Right ventricle myocardium inferior (tissue), 1 donor: ENCODE measurements around the gene MBLAC2. TPM values are rescaled to one million over a fixed set of nuclear protein-coding genes. Genes with fewer than 3 reads are reported as not detected.
A peak's percentile ranks its signal among the peaks of the same experiment; 100 is the strongest.

Experiments
- ATAC-seq: fragments of 200-7000 bp; cut with Tn5 transposase; one replicate; pipeline ENCODE4 v1.9.1; 2020; ENCODE audit warnings: mild to moderate bottlenecking, moderate library complexity
- DNase-seq: peaks from one replicate; pipeline ENCODE4 v3.0.0; 2021; ENCODE audit errors: missing footprints
- intact Hi-C: fragments of 100-400 bp; cut with DNase I; formaldehyde crosslinking; loops from one replicate; pipeline ENCODE4 v1.11.0; 2022
- total RNA-seq: library from RNA; stranded (reverse); fragmentation: NEBNext Ultra II Directional; extraction: Animal tissue kit (Norgen Biotek cat#: 25700); gene quantifications from one replicate; pipeline ENCODE4 v1.2.1, GENCODE V29; 2021
- donor health status: DM: no; HTN: yes; CAD: no; lungs with severe emphysema.

Gene MBLAC2
- total RNA-seq, 1 donor from 2014 or later = 4.0 TPM

DNA sequence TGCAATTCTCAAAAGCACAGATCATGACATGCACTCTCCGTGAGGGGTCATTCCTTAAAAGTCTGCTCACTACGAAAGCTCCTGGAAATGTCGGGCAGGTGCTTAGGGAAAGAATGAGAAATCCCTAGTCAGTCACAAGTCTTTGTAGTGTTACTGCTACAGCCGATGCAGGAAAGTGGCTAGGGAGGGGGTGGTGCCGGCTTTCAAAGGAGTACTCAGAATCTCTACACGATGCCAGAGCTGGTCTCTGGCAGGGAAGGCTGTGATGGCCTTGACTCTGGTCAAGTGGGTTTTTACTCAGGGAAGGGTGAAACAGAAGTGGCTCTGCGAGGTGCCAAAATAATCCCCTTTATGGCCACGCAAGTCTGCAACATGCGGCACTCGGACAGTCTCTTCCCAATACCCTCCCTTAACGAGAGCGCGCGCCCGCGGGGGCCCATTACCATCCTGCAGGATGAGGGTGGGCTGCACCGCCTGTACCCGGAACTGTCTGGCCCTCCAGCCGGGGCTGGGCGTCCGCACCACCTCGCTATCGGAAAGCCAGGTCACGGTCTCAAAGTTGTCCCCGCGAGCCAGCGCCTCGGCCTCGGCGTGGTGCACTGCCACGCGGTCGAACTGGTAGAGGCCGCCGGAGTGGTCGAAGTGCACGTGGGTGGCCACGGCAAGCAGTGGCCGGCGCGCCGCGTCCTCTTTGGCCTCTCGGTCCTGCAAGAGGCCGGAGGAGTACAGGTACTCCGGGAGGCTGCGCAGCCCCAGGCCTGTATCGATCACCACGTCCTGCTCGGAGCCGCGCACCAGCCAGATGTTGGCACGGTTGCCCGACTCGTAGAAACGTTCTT, 956 bp downstream of the MBLAC2 start:
- intact Hi-C loops = loop anchor here (2.0 kb wide), 2 partner anchors 55 to 65 kb away; partner anchors contain the start of genes CETN3 and LYSMD3

DNA sequence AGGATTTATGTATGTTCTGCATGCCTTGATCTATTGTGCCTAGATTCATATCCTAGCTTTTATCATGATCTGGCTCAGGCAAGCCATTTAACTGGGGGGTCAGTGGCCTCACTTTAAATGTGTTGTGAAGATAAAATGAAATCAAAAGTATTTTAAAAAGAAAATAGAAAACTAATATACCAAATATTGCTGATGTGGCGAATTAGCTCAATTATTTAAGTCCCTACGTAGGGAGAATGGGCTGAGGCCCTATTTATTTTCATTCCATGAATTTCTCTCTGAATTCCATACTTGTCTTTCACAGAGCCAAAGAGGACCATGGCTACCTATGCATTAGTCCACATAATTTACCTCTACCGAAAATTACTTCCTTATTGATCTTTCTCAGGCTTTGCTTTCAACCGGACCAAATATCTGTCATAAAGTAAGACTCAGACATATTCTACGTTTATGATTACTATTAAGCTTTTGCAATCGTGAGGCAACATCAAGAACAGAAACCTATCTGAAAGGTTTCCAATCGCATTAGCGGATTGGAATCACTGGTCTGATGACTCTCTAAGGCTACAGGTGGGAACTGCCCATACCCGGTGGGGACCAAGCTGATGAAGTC, 1.7 kb downstream of the MBLAC2 start:
- no peak for ATAC-seq
- intact Hi-C loops = no loop called here
- DNase-seq = no peak

More for the DNA sequence above, 956 bp downstream of the MBLAC2 start:
- ATAC-seq (peak; percentile 35), DNase-seq (no peak)

DNA sequence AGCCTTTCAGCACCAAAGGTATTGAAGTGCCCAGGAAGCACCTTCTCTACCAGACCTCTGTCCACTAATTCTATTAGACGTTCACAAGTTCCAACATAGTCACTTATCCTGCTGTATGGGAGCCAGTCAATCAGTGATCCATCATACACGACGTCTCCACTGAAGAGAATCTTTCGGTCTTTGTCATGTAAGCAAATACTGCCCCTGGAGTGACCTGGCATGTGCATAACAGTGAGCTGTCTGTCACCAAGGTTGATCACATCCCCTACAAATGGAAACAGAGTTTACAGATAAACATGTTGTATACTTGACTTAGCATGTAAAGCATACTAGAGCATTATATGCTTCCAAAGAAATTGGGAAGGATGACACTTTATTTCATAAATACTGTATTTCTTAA, 13.3 kb downstream of the MBLAC2 start:
- DNase-seq (no peak), ATAC-seq (no peak)
- intact Hi-C loops = no loop called here

DNA sequence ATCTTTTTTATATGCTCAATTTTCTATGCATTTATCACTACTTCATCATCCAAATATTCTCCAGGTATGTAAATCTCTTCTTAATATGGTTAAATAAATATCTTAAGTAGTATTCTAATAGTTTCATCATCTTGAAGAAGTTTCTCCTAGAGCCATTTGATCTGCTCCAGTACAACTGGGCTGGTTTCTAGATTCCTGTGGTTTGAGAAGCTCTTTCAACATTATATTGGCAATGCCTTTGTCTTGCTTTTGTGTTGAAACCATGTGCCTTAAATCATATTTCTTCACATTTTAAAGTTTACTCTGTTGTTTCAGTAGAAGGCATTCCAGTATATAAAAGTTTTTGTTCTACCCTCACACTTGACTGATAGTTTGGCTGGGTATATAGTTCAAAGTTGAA, 27.6 kb downstream of the MBLAC2 start:
- DNase-seq = no peak
- intact Hi-C loops = no loop called here
- no peak for ATAC-seq

DNA sequence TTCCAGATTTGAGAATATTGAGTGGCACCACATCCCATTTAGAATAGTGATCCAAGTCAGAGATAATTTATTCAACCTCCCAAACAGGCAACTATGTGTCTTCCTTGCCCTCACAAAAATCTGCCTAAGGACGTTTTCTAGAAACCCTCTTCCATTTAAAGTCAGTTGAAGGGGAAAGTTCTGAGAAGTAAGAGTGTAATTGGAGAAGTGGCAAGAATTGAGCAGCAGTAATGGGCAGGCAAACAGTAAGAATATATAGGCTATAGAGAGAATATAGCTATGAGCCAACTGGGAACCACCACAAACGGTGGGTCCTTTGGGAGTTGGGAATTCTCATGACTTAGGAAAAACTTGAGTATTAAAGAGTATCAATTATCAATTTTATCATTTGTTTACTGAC, 33.9 kb downstream of the MBLAC2 start:
- no peak for ATAC-seq
- DNase-seq = no peak
- intact Hi-C loops = loop anchor here (1.0 kb wide), 1 partner anchor 89 kb away; the partner anchor contains the start of gene LYSMD3

DNA sequence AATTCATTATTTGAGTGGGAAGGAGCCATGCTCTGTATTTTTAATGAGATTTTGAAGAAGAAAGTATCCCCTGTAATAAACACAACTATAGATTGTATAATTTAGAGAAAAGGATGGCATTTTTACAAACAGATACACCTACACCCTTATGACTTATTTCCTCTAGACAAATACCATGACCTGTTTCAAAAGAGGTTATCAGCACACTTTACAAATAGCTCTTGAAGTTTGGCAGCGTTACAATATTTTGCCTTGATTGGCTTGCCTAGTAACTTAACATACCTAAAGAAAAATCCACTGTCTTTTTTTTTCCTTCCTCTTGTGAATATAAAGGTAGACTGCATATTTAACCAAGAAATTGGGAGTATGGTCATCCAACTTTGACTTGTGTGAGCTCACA, 36.5 kb downstream of the MBLAC2 start:
- ATAC-seq = no peak

DNA sequence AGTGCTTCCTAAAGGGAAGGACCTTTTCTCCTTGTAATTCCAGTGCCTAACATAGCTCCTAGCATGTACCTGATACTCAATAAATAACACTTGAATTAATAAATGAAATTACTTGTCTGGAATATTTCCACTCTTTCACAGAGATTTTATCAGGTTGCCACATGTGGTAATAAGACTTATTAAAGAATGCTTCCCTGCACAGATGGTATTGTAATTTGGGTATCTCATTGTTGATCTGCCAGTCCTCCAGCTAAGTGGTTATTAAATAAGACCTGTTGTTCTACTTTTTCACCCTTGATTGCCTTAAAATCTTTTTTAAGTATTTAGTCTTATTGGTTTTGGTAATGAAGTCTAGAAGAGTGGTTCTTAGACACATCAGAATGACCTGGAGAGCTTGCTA, 36.9 kb downstream of the MBLAC2 start:
- no peak for ATAC-seq
- intact Hi-C loops = loop anchor here (10.0 kb wide), 1 partner anchor 167 kb away; no protein-coding TSS in a partner anchor
- no peak for DNase-seq

More for the DNA sequence above, 36.5 kb downstream of the MBLAC2 start:
- no peak for DNase-seq
- intact Hi-C loops = loop anchor here (10.0 kb wide), 1 partner anchor 167 kb away; no protein-coding TSS in a partner anchor

DNA sequence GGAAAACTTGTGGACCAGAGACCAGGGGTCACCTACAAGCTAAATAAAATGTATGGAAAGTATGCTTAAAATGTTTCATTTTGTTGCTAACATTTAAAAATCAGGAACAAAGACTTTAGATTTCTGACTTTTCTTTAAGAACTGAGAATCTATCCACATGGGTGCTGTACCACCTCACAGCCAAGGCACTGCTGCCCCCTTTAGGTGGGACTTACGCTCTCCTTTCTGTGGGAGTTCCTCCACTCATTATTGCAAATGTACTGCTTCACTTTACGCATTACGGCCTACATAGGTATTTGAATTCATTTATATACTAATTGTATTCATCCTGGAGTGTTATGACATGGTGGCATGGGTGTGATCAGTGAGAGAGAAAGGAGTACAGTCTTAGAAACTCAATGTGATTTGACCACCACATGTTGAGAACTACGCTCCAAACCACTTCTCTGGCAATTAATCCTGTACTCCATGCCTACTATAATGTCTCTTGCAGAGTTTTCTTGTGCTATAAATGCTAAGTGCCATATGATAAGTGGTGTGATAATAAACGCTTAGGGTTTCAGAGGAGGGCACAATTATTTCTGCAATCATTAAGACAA, 40.4 kb downstream of the MBLAC2 start:
- DNase-seq (no peak), ATAC-seq (no peak)
- intact Hi-C loops = loop anchor here (10.0 kb wide), 1 partner anchor 171 kb away; no protein-coding TSS in a partner anchor

DNA sequence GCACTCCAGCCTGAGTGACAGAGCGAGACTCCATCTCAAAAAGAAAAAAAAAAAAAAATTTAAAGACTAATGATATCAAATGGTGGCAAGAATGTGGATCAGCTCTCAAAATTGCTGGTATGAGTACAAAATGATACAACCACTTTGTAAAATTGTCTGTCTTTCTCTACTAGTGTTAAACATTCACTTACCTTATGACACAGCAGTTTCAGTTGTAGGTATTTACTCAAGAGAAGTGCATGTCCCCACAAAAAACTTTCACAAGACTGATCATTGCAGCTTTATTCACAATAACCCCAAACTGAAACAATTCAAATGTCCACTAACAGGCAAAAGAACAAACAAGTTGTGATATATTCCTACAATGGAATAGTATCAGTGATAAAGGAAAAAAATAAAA, 50.3 kb downstream of the MBLAC2 start:
- DNase-seq (no peak), ATAC-seq (no peak)
- intact Hi-C loops = no loop called here

DNA sequence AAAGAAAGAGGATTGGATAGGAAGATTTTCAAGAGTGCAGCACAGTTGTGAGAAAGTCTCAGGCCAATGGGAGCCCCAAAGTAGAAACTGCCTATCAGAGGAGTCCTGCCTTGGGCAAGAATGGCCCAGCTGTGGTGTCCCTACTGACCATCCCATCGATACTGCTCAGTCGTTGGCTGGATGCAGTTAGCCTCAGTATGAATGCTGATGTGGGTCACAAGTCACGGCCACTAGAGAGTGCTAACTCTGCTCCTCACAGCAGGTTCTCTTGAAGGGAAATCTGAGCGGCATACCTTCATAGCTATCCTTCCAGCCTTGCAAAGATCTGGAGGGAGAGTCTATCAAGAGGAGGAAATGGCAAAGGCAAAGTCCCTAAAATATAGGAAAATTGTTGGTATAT, 53.4 kb downstream of the MBLAC2 start:
- no peak for DNase-seq
- intact Hi-C loops = no loop called here
- ATAC-seq = no peak

DNA sequence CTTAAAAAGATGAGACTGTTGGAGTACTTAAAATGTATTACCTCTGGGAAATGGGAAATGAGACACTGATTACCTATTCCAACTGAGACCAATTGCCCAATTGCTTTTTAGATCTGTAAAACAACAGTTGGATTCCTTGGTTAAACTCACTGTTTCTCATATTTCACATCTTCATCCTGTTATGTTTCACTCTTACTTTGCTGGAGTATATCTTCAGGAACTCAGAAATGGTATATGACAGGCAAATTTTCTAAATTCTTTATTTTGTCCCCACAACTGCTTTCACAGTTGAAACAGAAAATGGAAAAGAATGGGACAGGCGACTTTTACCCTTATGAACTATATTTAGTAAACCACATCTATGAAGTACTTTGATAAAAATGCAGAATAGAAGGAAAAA, 56.4 kb downstream of the MBLAC2 start:
- no peak for DNase-seq
- intact Hi-C loops = no loop called here
- no peak for ATAC-seq

DNA sequence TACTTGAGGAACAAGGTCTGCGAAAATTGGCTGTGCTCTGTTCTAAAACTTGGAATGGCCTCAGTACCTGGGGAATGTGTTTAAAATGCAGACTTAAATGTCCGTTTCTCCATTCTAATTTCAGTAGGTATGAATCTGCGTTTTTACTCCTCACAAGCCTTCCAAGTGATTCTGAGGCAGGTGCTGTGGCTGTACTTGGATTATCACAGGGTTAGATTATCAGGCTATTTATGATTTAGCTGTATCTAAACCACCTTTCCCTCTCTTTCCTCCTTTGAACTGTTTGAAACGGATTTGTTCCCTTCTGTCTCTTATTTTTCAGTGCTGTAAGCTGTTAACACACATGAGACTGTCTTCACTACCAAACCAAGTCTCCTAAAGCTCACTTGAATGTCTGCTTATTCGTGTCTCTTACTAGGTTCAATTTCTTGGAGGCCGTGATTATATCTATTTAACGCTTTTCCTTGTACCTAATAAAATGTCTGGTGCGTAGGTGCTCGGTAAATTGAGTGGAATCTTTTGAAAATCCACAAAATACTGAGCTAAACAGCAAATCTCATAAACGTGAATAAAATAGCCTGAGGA, 64.3 kb downstream of the MBLAC2 start:
- no peak for DNase-seq
- no peak for ATAC-seq
- intact Hi-C loops = no loop called here

DNA sequence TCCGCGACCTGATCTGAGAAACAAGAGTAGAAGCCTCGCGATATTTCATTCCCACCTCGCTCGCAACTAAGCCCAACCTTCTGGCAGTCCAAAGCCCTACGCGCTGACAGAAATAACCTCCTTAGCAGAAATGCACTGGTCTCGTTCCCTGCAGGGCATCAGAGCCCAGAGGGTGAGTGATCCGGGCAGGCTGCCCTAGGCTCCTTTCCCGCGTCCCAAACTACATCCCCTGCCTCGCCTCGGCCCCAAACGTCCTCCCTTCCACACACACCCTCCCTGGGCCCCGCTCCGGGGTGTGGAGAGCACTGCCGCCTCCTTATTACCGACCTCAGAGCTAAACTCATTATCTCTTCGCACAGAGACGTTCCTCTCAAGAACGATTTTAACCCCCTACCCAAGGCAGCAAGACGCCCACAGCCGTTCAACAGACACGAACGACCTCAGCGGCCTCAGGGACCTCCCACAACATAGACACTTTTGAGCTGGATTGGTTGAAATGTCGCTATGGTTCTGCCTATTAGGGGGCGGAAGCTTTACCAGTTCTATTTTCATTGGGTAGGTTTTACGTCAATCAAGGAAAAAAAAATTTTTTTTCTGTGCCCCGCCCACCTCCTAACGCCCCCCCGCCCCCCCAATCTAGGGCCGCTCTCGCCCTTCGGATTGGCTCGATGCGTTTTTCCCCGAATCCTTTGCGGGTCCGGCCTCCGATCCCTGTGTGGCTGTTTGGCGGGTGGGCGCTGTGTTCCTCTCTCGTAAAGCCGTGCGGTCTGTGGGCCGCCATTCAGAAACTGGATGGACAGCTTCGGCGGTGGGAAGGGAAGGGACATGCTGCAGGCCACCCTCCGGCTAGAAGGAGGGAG, 65.0 kb downstream of the MBLAC2 start, which contains the start of gene CETN3:
Gene CETN3 (minus strand): TSS at position 439 of the 860 bp plus-strand sequence. CDS start 95 bp downstream, at position 344.
- peak; percentile 99 for ATAC-seq
- peak; percentile 96 for DNase-seq
- intact Hi-C loops = loop anchor here (1.0 to 2.0 kb wide), 2 partner anchors 65 to 120 kb away; partner anchors contain the start of genes LYSMD3, MBLAC2 and POLR3G

DNA sequence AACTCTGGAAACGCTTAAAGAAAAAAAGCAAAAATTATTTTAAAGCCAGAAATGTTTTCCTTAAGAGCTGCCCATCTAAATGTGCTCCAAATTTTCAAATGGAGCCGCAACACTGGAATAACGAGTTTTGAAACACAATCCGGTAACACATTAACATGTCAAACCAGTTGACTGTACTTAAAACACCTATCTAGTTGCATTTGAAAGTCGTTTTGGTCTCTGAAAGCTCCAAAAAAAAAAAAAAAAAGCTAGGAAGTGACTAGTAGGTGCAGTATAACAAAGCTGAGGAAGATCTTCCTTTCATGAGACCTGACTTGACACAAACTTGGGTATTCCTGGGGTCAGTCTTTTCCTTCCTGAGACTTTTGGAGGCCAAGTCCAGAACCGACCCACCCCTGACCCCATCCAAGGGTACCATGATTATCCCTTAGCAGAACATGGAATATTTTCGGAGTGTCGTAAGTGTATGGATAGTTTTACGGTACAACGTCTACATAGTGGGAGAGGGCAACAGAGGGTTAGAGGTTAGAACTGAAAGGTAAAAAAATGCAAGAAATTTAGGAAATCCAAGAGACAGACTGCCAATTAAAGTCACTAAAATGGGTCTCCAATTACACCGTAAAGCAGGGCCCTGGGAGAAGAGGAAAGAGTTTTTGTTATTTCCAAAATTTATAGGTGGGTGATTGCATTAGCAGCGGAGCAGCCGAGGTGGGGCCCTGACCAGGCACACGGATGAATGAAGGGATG, 65.8 kb downstream of the MBLAC2 start:
- no peak for ATAC-seq
- DNase-seq = no peak
- intact Hi-C loops = loop anchor here (1.0 to 2.0 kb wide), 2 partner anchors 66 to 121 kb away; partner anchors contain the start of genes LYSMD3, MBLAC2 and POLR3G
